Measurements from ENCODE around the gene PIGQ.
A peak's percentile ranks its signal among the peaks of the same experiment; 100 is the strongest.

Gene PIGQ

DNA sequence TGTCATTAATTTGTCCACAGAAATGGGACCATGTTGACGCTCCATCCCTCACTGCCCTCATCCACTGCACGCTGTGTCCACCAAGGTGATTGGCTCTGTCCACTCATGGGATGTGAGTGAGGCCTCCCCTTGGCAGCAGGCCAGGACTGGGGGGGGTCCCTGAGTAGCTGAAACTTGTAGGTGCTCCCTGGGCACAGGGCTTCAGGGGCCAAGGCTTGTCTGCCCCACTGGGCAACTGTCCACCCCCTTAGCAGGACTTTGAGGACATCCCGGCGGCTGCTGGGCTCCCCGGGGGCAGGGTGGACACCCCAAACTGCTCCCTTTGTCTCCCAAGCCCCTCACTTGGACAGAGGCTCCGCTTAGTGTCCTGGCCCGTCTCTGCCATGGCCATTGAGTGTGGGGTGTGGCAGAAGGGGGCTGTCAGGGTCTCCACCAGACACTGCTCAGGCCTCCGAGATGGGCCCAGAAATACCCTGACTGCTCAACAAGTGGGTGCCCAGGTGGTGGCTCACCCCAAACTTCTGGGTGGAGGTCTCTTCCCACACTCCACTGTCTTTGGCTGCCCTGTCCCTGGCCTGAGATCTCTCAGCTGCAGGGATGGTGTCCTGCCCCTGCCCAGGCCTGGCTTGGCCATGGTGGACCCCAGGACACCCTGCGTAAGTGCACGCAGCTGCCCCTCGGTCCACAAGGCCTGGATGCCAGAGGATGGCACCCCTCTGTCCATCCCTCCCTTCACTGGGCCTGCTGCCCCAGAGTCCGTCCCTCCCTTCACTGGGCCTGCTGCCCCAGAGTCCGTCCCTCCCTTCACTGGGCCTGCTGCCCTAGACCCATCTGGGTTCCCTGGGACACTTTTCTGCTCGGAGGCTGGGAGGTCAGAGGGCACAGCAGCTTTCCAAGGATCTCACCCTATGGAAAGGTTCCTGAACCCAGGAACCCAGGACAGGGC, 17.1 kb downstream of the PIGQ start:
- H3K4me3 ChIP-seq (ENCODE audit: severe bottlenecking), result no peak overlapping the region
- peak overlapping the region; percentile 87 for H3K27ac ChIP-seq (ENCODE audit: poor library complexity, severe bottlenecking)
- H3K4me1 ChIP-seq (ENCODE audit: insufficient read depth, poor library complexity, severe bottlenecking), result peaks cover 8% of the 10 kb centered on the region

GRCh38 chr16:588639-588888, 18.8 kb downstream of the PIGQ start:
- ATAC-seq (ENCODE audit: low read depth), result peak; percentile 9; the same call in 2 of the 3 replicates

More for the DNA sequence above, 17.1 kb downstream of the PIGQ start:
- no peaks in the 10 kb centered on the region for H3K27me3 ChIP-seq (ENCODE audit: insufficient read depth, poor library complexity, severe bottlenecking)
- H3K9me3 ChIP-seq (ENCODE audit: severe bottlenecking), result no peaks in the 10 kb centered on the region
- TF ChIP-seq CTCF (IDR thresholded peaks at IDR 0.05; ENCODE audit: poor library complexity, severe bottlenecking), result no peak
- ATAC-seq (ENCODE audit: low read depth) (no peak), DNase-seq (ENCODE audit: low spot score) (no peak)
- no peaks in the 10 kb centered on the region for H3K36me3 ChIP-seq (ENCODE audit: low read depth)

GRCh38 chr16:588889-589657, 19.3 kb downstream of the PIGQ start:
- peak overlapping the region; percentile 87 for H3K27ac ChIP-seq (ENCODE audit: poor library complexity, severe bottlenecking)
- no peaks in the 10 kb centered on the region for H3K27me3 ChIP-seq (ENCODE audit: insufficient read depth, poor library complexity, severe bottlenecking)
- no peaks in the 10 kb centered on the region for H3K36me3 ChIP-seq (ENCODE audit: low read depth)
- ATAC-seq (ENCODE audit: low read depth) (peak; percentile 64), DNase-seq (ENCODE audit: low spot score) (peak; percentile 96)
- no peaks in the 10 kb centered on the region for H3K9me3 ChIP-seq (ENCODE audit: severe bottlenecking)
- H3K4me3 ChIP-seq (ENCODE audit: severe bottlenecking), result peak overlapping the region; percentile 57
- H3K4me1 ChIP-seq (ENCODE audit: insufficient read depth, poor library complexity, severe bottlenecking), result peaks cover 26% of the 10 kb centered on the region
- TF ChIP-seq CTCF (IDR thresholded peaks at IDR 0.05; ENCODE audit: poor library complexity, severe bottlenecking), result no peak

More at GRCh38 chr16:588639-588888, 18.8 kb downstream of the PIGQ start:
- H3K36me3 ChIP-seq (ENCODE audit: low read depth), result no peaks in the 10 kb centered on the region
- no peaks in the 10 kb centered on the region for H3K9me3 ChIP-seq (ENCODE audit: severe bottlenecking)
- no peak for DNase-seq (ENCODE audit: low spot score)
- peak overlapping the region; percentile 87 for H3K27ac ChIP-seq (ENCODE audit: poor library complexity, severe bottlenecking)
- peak overlapping the region; percentile 57 for H3K4me3 ChIP-seq (ENCODE audit: severe bottlenecking)
- no peaks in the 10 kb centered on the region for H3K27me3 ChIP-seq (ENCODE audit: insufficient read depth, poor library complexity, severe bottlenecking)
- no peak for TF ChIP-seq CTCF (IDR thresholded peaks at IDR 0.05; ENCODE audit: poor library complexity, severe bottlenecking)
- peaks cover 22% of the 10 kb centered on the region for H3K4me1 ChIP-seq (ENCODE audit: insufficient read depth, poor library complexity, severe bottlenecking)

DNA sequence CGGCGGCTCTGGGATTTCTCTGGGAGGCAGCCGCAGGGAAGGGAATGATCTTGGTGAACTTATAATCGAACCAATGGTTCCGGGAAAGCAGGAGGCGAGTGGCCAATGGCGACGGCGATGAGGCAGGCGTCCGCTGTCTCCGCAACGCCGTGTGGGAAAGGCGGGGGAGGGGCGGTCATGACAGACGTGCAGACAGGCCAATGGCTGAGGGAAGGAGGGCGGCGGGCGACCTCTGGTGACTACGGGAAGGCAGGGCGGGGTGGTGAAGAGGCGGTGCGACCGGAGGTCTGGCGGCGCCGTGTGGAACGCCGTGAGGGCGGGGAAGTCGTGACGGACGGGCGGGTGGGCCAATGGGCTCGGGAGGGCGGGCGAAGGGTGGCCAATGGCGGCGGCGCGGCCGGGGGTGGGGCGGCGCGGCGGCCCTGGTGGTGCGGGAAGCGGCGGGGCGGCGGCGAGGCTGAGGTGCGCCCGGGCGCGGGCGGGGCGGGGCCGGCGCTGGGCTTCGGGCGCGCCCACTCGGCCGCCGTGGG, 20.0 kb downstream of the PIGQ start, which contains the start of gene RAB40C:
Gene RAB40C (plus strand): TSS at position 409 of the 530 bp plus-strand sequence. CDS start 226 bp downstream, outside the sequence.
- Histone ChIP-seq H3K27ac (ENCODE audit: poor library complexity, severe bottlenecking) (peak within 1 kb of the TSS; percentile 87), H3K4me1 (ENCODE audit: insufficient read depth, poor library complexity, severe bottlenecking) (peaks cover 26% of the 10 kb centered on the region), H3K4me3 (ENCODE audit: severe bottlenecking) (peak within 1 kb of the TSS; percentile 57), H3K9me3 (ENCODE audit: severe bottlenecking) (no peaks in the 10 kb centered on the region), H3K27me3 (ENCODE audit: insufficient read depth, poor library complexity, severe bottlenecking) (no peaks in the 10 kb centered on the region), H3K36me3 (ENCODE audit: low read depth) (no peaks in the 10 kb centered on the region)
- ATAC-seq (ENCODE audit: low read depth) (peak; percentile 72), DNase-seq (ENCODE audit: low spot score) (peak; percentile 100)
- no peak for TF ChIP-seq CTCF (IDR thresholded peaks at IDR 0.05; ENCODE audit: poor library complexity, severe bottlenecking)
